DMS114 treated with DMSO at 0.1 percent for 48 hours (cell line): ENCODE measurements around the gene ZBTB40.

ENCODE experiments used
- DNase-seq: peaks from one replicate; lab custom pipeline; 2025; ENCODE audit not compliant: unreplicated experiment; lab: John Stamatoyannopoulos, UW

The ZBTB40 gene

GRCh38 chr1:22500058-22500457 is 48.4 kb downstream of the ZBTB40 start:
- no peak for DNase-seq

- DNase-seq, result no peak
Observed at GRCh38 chr1:22500471-22500870, 48.8 kb downstream of the ZBTB40 start.

GRCh38 chr1:22502202-22502601 is 50.6 kb downstream of the ZBTB40 start:
- no peak for DNase-seq

DNA sequence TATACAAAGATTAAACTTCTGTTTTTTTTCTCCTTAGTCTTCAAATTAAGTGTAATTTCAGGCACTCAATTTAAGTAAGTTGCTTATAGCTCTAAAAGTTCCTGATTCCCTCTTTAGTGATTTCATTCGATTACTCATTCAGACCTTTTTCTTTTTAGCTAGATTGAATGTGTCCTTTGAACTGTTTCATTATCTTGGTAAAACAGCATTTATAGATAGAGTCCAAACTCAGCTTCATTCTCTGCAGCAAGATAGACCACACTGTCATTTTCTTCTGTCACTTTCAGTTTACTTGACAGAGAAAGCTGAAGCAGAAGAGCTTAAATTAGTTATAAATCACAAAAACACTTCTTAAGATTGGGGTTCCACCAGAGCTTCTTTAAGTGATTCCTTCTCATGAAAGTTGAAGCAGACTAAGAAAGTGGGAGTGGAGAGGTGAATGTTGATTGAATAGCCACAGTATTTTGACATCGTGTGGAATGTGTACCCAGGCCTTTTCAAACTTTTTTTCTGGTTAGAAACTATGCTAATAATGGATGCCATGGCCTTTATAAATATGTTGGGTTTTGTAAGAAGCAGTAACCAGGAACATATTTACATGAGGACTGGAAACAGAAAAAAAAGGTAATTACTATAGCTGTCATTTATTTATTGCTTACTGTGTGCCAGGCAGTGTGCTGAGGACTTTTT is 52.2 kb downstream of the ZBTB40 start:
- no peak for DNase-seq

DNA sequence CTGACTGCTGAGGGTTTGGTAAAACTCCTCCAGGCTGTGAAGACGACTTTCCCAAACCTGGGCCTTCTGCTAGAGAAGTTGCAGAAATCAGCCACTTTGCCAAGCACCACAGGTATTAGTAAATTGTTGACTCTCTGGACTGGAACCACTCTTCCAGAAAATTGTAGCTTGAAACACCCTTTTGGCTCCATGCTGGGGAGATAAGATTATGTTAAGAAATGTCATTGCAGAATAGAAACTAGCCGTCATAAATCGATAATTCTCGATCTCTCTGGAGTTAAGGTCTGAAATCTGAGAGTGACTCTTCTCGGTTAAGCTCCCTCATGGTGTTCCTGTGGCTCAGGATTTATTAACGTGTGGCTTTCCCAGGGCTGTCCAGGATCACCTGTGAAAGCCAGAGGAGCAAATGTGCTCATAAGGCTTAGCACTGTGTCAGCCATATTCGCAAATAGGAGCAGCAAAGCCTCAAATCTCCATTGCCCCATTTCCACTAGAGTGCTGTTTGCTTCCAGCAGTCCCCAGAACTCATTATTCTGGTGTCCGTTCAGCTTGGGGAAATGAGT is 54.6 kb downstream of the ZBTB40 start:
- no peak for DNase-seq

DNA sequence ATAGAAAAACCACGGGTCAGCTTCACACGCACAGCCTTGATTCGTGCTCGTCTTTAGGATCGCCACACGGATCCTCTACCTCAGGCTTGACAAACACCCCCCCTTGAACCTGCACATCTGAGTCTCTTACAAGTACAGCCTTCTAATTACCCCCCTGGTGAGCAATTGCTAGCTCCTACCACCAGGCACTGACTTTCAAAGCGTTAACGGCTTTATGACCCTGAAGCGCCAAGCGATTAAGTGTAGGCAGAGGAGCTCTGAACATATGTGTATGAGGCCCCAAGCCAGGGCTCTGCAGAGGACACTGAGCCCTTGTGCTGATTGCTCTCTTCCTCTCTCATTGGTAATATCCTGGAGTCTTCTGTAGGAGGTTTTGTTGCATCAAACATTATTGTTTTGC is 55.9 kb downstream of the ZBTB40 start:
- no peak for DNase-seq

DNA sequence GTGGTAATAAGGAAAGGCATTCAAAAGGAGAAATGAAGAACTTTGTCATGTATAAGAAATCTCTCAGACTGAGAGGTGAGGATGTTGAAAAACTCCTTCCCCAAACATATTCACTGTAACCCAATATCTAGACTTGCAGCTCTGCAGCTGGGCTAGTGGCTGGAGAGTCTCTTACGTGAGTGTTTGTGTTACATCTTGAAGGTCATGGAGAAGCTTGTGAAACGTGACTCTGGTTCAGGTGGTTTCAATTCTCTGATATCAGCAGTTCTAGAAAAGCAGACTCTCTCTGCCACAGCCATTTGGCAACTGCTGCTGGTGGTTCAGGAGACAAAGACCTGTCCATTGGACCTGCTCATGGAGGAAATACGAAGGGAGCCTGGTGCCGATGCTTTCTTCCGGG is 56.7 kb downstream of the ZBTB40 start:
- no peak for DNase-seq

DNA sequence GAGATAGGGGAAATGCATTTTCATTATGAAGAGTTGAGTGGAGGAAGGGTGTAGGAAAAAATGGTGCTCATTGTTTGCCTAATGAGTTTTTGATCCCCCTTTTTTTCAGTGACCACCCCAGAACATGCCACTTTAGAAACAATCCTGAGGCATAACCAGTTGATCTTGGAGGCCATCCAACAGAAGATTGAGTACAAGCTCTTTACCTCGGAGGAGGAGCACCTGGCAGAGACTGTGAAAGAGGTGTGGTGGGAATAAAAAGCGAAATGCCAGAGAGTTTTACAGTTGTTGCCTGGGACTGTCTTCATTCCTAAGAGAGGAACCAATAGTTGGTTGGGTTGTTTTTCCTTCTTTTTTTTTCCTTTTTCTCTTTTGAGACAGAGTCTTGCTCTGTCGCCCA is 57.3 kb downstream of the ZBTB40 start:
- no peak for DNase-seq

GRCh38 chr1:22509815-22510214 is 58.2 kb downstream of the ZBTB40 start:
- no peak for DNase-seq

DNA sequence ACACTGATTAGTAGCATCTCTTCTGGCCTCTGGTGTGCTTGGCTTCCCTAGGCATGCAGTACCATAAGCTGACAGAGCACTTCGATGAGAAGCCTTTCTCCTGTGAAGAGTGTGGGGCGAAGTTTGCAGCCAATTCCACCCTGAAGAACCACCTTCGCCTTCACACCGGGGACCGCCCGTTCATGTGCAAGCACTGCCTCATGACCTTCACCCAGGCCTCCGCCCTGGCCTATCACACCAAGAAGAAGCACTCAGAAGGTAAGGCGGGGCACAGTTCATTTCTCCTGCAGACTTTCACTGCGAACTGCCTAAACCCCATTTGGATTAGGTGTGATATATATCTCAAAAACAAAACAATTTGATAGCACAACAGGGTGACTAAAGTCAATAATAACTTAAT is 61.2 kb downstream of the ZBTB40 start:
- DNase-seq, result no peak

DNA sequence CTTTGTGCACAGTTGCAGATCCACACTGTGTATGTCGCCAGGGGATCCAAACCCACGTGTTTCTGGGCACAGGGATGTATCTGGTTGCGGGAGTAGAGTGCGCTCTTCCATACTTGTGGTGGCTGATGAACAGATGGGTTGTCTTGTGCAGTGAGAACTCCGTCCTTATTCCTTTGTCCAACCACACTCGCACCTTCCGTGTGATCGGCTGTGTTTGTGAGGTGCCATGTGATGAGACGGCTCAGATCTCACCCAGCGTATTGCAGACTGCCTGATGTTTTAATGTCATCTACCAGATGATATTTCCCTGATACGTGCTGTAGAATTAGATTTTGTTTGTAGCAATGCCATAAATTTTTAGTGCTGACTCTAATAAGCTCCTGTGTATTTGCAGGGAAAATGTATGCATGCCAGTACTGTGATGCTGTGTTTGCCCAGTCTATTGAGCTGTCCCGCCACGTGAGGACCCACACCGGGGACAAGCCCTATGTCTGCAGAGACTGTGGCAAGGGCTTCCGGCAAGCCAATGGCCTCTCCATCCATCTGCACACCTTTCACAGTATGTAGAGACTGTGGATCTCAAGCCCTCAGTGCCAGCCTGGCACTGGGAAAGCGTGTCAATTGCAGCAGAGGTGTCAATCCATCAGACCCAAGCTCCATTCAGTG is 65.4 kb downstream of the ZBTB40 start:
- DNase-seq, result no peak

DNA sequence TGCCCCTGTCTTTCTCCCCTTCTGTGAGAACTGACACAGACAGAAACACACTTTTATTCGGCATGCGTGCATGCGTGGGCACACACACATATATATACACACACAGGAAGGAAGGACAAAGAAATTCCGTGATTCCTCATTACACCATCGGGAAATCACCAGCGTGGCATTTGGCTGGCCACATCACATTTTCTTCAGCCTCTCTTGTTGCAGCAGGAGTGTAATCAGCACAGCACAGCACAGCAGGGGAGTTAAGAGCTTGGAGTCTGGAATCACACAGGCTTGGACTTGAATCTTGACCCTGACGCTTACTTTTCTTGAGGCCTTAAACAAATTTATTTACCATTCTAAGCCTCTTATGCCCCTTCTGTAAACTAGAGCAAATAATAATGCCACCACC is 66.3 kb downstream of the ZBTB40 start:
- DNase-seq, result no peak

GRCh38 chr1:22518379-22518778 is 66.7 kb downstream of the ZBTB40 start:
- no peak for DNase-seq

DNA sequence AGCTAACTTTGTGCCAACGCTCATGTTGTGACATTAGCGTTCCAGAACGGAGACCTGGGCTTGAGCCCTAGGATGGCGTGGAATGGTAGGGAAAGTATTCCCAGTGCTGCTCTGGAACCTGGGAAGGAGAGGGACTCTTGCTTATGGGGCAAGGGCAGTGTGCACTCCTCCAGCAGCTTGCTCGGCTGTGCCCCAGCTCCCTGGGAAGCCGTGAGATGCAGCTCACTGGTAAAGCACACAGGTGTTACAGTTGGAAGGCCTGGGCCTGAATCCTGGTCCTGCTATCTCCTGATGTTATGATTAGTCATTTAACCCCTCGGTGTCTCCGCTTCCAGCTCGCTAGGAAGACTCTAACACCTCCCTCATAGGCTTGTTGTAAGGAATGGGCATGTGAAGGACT is 69.2 kb downstream of the ZBTB40 start:
- DNase-seq, result no peak

- no peak for DNase-seq
Observed at GRCh38 chr1:22521692-22522091, 70.0 kb downstream of the ZBTB40 start.

DNA sequence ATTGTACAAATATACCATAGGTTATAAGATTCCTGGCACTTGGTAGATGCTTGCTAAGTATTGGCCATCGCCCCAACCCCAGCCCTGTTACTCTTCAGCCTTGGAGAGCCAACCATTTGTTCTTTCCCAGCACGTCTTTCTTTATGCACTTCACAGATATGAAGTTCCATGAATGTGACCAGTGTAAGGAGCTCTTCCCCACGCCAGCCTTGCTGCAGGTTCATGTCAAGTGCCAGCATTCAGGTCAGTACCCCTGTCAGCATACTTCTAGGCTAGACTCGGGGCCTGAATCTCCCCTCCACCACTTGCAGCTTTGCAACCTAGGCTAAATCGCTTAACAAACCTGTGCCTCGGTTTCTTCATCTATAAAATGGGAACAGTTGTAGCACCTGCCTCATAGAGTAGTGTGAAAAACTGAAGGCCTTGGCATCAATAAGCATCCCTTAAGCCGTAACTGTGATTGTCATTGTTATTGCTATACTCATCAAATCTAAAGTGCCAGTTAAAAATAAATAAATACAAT is 70.6 kb downstream of the ZBTB40 start:
- no peak for DNase-seq

DNA sequence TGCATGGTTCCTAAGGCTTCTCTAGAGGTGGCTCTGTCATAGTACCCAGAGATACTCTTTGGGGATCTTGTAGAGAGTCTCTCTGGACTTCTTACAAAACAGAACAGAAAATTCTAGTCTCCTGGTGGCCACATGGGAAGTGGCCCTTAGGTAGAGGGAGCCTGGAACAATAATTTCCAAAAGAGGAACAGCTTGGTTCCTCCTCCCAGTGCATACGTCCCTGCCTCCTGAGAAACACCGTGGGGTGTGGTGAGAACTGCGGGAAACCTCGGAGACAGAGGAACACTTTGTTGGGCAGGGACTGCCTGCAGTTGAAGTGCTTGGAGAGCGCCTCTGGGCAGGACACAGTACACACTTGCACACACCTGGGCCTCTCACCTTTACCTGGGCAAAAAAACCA is 72.8 kb downstream of the ZBTB40 start:
- no peak for DNase-seq

- DNase-seq, result no peak
Observed at GRCh38 chr1:22525211-22525610, 73.6 kb downstream of the ZBTB40 start.

DNA sequence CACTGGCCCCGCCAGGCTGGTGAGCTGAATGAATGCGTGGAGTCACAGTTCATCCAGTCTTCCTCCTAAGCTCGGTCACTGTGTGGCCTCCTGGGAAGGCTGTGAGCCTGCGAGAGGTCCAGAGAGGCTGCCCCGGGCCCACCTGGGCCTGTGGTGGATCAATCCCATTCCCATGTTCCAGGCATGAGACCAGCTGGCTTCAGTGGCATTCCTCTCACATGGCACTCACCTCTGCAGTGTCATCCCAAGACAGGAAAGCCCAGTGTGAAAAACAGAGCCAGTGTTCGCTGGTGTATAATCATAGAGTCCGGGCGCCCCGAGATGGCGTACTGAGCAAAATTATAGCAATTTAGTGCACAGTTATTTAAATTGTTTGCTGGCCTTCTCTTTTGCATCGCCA is 74.0 kb downstream of the ZBTB40 start:
- no peak for DNase-seq

GRCh38 chr1:22526098-22526497 is 74.4 kb downstream of the ZBTB40 start:
- DNase-seq, result no peak

- no peak for DNase-seq
Observed at GRCh38 chr1:22526677-22527076, 75.0 kb downstream of the ZBTB40 start.

DNA sequence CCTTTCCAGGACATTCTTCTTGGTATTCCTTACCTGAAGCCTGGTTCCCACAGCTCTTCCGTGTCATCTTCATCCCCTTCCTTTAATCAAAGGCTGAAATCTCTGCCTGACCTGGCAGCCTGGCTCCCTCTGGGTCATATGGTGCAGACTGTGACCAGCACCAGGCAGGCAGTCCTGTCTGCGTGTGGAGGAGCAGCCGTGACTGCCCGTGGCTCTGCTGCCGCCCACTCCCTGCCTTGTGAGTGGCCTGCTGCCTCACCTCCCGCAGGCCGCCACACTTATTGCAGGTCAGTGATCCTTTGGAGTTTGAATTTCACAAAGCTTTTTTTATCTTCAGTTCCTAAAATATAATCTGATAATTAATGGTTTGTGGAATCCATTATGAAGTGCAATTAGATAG is 75.5 kb downstream of the ZBTB40 start:
- no peak for DNase-seq
